NOMO-1 treated with dmso at 0.1 percent for 144 hours (cell line): Measurements from ENCODE around the gene RAB8B.
"Not testable (repeated sequence)": the region's sequence is repeated elsewhere in the genome, so short reads cannot be mapped to it uniquely, and the experiment has no call there.

Source experiments
- DNase-seq: peaks from one replicate; lab custom pipeline; 2025; ENCODE audit not compliant: unreplicated experiment; lab: John Stamatoyannopoulos, UW

RAB8B gene

DNA sequence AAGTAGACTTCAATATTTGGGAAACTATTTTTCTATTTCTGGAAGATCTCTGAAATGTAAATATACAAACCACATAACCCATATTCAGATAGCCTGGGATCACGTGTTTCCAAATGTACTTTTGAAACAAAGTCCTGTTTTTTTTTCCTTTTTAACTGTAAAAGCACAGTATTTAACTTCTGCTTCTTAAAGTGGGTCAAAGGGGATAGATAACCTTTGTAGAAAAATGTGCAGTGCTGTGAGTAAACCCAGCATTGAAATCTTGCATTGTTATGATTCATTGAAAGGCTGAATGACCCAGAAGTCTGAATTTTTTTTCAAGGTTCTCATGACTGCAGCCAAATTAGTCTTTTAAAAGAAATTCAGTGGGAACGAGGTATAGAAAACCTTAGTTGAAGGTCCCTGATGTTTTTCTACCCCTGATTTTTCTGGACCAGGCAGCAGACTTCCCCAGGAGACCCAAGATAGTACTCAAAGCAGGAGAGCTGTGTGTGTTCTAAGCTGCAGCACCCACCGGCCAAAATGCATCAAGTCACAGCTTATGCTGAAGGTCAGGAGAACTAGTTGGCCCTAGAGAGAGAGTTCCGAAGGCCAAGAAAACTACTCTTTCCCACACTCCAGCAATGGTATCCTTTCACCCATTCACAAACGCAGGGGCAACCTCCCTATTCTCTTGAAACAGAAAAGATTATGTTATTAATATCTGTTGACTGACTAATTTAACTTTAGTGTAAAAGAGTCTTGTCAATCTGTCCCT lies 44.4 kb downstream of the RAB8B start:
- DNase-seq, result no peak

DNA sequence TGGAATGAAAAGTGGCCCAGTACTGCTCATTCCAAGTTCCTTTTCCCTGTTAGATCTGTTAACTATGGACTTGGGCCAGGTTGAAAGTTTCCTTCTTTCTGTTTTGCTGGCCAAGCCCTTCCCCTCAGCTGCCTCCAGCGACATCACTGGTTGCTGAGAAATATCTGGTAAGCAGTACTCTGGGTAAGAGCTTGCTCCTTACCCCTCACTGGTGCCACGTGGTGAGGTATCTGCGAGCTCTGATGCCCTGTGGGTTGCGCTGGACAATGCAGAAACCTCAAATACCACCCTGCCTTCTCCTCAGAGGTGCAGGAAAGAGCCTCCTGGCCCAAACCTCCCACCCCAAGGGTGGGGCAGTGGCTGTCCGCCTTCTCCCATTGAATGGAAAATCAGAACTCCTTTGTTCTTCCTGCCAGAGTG lies 45.1 kb downstream of the RAB8B start:
- no peak for DNase-seq

DNA sequence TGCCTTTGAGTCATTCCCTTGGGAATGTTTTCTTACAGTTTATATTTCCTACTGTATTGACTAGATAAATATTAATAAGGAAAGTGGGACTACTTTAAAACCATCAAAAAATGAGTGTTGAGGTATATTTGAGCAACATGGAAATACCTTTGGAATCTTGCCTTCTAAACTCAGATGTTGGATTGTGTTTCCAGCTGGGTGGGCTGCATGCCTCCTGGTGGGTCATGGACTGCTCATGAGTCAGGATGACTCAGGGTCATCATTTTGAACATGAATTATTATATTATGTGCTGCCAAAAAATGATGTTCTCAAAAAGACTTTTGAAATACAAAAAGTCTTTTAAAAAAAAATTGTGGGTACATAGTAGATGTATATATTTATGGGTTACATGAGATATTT lies 46.9 kb downstream of the RAB8B start:
- no peak for DNase-seq

DNA sequence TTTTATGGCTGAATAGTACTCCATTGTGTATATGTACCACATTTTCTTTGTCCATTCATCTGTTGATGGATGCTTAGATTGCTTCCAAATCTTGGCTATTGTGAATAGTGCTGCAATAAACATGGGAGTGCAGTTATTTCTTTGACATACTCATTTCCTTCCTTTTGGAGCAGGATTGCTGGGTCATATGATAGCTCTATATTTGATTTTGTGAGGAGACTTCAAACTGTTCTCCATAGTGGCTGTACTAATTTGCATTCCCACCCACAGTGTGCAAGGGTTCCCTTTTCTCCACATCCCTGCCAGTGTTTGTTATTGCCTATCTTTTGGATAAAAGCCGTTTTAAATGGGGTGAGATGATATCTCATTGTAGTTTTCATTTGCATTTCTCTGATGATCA lies 47.7 kb downstream of the RAB8B start:
- DNase-seq, result not testable (repeated sequence)

DNA sequence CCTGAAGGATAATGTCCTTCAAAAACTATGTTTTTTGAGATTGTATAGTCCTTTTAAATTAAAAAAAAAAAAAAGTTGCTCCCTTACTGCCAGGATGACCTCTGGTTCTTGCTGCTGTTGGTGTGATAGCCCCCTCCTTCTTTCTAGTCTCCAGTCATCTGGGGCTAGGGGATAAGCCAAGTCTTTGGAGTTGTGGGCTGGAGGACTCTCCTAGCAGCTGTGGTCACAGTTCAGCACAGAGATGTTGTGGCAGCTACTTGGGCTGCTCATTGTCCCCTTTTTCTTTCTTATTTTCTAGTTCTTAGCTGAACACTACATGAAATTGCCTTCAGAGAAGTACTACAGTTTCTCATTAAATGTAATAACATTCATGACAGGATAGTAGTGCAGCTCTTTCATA lies 48.8 kb downstream of the RAB8B start:
- DNase-seq, result no peak

DNA sequence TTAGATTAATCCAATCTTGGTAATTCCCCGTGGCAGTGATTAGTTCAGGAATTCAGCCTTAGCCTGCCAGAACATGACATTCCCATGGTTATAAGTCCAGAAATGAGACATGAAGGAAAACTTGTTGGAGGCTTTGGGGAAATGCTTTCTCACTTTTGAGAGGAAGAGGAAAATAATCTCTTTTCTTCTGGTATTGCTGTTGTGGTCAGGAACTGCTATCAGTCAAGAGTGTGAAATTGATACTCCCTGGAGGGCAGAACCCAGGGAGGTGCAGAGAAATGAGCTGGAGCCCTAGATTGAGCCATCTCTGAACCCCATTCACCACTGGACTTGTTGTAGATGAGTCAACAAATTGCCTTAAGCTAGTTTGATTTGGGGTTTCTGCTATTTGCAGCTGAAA lies 49.4 kb downstream of the RAB8B start:
- no peak for DNase-seq

DNA sequence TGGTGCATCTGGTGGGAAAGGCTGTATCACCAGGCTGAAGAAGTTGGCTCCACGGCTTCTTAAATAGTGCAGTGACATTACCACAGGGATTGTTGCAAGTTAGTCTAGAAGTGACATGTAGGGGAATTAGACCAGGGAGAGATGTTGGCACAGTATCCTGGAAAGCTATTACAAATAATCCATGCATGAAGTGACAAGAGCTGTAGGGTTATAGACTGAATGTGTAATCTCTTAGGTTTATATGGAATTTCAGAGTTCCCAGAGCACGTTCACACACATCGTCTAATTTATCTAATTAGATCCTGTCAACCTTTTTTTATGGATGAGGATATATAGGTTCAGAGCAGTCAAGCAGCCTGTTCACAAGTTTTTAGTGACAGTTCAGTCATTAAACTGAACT lies 50.7 kb downstream of the RAB8B start:
- no peak for DNase-seq

DNA sequence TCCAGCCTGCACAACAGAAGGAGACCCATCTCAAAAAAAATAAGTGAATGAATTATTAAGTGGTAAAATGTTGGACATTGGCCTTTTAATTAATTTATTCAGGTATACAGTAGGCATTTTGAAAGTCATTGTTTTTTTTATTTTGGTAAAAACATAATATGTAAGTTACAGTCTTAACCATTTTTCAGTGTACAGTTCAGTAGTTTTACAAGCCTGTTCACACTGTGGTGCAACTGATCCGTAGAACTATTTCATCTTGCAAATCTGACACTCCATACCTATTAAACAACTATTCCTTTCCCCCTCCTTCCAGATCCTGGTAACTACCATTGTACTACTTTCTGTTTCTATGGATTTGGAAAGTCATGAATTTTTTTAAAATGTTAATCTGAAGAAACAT lies 51.9 kb downstream of the RAB8B start:
- no peak for DNase-seq

DNA sequence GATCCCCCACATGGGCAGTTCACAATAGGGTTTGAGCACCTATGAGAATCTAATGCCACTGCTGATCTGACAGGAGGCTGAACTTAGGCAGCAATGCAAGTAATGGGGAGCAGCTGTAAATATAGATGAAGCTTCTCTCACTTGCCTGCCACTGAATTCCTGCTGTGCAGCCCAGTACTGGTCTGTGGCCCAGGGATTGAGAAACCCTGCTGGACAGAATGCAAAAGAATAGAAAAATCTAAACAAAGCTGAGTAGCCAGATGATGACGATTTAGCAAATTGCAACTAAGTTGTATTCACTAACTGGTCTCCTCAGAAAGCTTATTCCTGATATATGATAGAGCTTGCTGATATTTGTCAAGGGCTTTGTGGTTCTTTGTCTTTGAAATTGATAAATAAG lies 53.7 kb downstream of the RAB8B start:
- DNase-seq, result no peak

DNA sequence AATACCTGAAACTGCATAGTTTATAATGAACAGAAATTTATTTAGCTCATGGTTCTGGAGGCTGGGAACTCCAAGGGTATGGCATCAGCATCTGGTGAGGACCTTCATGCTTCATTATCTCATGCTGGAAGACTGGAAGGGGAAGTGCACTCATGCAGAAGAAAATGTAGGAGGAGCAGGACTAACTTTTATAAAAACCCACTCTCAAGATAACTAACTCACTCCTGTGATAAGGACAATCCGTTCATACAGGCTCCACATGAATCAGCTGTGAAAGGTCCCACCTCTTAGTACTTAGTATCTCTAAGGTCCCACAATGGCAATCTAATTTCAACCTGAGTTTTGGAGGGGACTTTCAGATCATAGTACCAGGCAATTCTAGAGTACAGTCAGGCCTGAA lies 54.4 kb downstream of the RAB8B start:
- DNase-seq, result no peak

DNA sequence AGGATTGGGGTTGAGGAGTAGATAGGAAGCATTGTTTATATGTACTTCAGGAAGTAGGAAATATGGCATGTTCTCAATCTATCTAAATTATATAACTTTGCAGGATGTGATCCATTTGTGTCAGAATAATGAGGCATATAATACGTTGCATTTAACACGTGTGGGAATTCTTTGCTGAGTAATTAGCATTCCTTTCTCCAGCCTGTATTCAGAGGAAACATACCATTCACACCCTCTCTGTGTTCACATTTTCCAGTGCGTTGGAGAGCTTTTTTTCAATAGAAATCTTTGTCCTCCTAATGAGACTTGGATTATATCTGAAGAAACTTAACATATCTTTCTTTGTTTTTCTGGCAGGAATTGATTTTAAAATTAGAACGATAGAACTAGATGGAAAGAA lies 55.0 kb downstream of the RAB8B start:
- no peak for DNase-seq

DNA sequence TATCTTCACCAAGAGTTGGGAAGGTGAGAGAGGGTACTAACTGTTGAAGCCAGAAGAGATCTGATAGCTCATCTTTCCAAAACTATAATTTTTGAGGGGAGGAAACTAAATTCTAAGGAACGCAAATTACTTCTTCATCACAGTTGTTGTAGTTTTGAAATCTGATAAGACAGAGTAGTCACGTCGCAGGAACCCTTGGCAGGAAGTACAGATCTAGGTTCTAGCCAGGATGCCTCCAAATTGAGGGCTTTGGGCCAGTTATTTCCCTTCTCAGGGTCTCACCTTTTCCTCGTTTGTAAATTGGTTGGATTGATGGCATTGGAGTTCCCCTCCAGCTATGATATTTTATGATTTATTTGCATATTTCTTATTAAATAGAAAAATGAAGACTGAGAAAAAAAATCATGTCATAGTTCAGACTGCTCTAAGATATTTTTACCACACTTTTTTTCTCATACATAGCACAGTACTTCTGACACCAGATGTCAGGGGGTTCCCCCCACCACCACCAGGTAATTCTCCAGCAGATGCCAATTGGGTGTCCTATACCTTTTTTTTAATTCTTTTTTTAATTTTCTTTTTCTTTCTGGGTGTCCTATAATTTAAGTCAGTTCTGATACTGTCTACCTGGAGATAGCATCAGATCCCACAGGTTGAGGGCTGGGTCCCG lies 55.7 kb downstream of the RAB8B start:
- DNase-seq, result no peak

DNA sequence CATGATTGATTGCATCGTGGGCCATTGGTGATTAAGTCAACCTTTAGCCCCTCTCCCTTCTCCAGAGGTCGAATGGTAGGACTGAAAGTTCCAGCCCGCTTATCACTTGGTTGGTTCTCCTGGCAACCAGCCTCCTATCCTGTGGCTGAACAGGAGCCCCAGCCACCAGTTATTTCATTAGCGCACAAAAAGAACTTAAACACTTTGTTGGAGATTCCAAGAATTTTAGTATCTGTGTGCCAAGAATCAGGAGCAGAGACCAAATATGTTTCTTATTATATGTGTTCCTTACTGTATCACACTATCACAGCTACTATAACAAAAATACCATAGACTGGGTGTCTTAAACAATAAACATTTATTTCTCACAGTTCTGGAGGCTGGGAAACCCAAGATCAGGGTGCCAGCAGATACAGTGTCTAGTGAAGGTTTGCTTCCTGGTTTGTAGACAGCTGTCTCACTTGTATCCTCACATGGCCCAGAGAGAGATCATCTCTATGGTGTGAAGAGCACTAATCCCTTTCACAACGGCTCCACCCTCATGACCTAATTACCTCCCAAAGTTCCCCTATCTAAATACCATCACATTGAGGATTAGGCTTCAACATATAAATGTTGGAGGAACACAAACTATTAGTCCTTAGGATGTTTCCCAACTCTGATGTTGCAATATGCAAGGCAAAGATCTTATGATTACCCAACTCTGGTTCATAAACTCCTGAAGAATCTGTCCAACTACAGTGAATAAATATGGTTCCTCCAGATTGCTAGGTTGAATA lies 57.5 kb downstream of the RAB8B start:
- DNase-seq, result peak; percentile 88

DNA sequence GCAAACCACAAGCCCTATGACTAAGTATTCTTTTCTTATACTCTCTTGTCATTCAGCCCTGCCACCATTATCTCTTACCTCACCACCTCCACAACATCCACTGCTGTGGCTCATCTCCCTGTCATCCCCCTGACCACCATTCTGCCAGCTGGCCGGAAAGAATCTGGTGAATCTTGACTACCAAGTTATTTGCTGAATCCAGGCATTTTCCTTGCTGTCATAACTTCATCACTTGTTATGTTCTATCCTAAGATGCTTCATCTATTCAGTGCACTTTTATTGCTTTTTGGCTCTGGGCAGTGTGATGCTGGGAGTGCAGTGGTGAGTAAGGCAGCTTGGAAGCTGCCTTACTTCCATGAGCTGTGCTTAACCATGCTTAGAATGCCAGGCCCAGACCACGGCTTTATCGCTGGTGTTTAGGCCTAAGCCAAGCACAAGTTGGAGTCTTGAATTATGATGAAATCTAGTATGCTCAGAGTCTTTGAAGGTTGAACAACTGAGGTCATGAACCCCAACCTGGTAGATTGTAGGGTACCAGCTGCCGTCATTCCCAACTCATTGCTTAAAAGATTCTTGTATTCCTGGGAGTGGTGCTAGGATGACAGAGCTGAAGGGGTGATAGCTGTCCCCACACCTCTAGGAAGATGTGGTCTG lies 61.0 kb downstream of the RAB8B start:
- DNase-seq, result no peak

DNA sequence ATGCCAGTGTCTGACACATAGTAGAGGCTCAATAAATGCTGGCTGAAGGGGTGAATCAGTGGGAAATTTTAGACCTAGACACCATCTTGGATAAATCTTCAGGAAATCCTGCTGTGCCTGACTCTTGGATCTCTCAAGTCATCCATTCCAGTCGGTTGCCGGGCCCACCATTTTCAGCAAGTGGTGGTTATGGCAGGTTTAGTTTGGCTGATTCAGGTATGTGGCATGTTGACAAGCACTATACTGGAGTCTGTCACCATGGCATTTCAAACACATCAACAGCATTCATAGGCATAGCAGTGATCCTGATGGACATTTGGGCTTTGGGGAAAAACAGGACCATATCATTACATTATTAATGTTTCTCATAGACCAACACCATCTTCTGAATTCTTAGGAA lies 62.3 kb downstream of the RAB8B start:
- DNase-seq, result no peak

DNA sequence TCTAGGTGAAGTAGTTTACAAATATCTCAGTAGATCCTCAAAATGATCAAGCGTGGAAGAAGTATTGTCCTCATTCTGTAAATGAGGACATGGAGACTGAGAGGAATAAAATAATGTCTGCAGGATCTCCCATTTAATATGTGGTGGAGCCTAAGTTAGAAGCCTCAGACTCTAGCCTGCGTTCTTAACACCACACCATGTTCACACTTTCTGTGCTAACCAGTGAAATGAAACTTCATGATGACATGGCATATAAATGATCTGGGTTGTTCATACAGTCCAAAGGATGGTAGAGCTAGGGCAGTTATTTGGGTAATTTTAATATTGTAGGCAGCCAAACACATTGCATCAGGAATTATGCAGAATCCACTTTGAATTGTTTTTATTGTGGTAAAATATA lies 62.9 kb downstream of the RAB8B start:
- DNase-seq, result no peak

DNA sequence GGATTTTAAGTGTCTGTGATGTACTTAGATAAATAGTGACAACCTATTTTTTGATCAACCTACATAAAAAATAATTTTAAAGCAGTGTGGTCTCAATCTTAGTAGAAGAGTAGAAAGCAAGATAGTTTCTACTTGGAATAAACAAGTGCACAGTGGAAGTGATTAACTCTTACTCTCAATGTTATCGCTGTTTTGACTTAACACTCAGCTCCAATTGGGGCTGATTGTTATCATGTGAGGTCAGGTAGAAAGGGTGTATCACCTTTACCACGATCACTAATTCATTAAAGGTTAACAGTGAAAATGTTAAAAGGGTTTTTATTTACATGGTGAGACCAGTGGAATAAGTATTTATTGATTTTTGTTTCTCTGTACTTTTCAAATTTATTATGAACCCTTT lies 65.6 kb downstream of the RAB8B start:
- no peak for DNase-seq

DNA sequence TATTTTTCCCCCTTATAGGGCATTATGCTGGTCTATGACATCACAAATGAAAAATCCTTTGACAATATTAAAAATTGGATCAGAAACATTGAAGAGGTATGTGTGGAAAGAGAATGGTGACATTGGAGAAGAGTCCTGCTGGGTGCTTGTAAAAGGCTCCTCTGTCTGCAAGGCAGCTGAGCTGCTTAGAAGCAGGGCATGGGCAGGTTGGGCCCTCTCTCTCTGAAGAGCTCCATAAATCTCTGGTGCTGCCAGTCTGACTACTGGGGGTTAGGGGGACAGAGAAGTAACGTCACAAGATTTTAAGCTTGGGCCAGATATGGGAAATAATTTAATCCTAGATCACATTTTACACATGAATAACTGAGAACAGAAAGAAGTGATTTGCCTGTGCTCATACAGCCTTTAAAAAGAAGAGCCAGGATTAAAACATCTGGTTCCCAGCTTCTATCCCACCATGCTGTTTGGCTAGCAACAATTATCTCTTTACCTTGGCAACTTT lies 66.1 kb downstream of the RAB8B start:
- no peak for DNase-seq

DNA sequence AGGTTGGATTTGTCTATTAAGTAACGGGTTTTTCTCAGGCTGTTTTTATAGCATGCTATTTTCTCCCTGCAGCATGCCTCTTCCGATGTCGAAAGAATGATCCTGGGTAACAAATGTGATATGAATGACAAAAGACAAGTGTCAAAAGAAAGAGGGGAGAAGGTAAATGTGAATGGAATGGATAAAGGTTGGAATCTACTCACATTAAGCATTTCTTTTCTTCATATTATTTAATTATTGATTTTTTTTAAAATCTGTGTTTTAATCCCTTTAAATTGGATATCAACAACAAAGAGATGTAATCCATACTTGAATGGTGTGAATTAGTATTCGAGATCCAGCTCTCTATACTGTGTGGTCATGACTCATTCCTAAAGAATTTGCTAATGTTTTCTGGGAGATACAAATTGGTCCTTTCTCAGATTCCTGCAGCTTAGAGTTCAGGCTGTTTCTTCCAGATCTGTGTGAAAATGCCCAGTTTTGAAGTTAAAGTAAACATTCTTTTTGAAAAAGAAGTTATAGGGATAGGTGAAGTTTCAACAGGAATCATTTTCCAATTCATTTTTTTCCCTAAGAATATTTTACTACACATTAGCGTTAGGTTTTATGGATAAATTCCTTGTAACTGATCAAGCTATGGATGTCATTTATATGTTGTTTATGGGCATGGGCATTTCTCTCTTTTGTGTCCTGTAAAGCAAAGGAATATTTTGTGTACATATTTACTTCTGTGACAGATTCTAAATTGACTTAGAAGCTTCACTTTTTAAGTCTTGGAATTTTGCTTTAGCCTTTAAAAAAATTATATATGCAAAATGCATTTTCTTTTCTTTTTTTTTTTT lies 67.2 kb downstream of the RAB8B start:
- no peak for DNase-seq

DNA sequence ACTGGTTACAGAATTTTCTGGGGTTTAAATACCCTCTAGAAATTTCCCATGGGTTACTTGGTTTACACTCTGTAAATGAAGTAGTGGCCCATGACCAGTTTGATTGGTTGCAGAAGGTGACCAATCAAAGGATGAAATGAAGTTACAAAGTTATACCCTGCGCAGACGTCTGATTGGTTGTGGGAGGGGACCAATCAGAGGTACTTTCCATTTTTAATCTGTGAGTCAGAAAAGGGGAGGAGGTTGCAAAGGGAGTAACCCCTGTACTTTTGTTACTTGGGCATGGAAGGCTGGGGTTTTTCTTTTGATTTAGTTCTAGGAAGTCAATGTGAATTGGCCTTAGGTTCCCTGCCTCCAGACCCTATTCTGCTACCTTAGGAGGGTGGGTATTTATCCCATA lies 69.3 kb downstream of the RAB8B start:
- DNase-seq, result no peak

DNA sequence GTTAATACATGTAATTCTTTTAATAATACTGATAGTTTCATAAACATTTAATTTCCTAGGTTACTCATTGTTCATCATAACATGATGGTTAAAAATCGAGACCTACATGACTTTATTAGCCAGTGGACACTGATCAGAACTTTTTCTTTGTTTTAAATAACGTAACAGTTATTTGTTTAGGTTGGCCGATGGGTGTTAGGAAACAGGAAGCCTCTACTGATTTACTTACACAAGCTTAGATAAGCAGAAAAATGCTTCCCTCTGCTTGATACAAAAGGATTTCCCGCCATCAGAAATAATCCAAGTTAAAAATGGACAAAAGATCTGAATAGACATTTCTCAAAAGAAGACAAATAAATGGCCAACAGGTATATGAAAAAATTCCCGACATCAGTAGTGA lies 71.4 kb downstream of the RAB8B start:
- no peak for DNase-seq
